WTC11 (cell line): Measurements from ENCODE around the gene UGT1A7. TPM values are rescaled to one million over a fixed set of nuclear protein-coding genes. Genes with fewer than 3 reads are reported as not detected.

Experiments used
- ATAC-seq: fragments of 200-7000 bp; cut with Tn5 transposase; 2 replicates; pipeline ENCODE4 v1.10.0; 2021; ENCODE audit warnings: mild to moderate bottlenecking, moderate library complexity
- CTCF ChIA-PET: fragments of 300-600 bp; sonication (Branson Sonifier 250); formaldehyde crosslinking; loops from one replicate; lab custom pipeline; 2021; ENCODE audit warnings: antibody characterized with exemption; lab: Charles Lee
- POLR2A ChIA-PET: fragments of 350-600 bp; sonication (Branson Sonifier 250); formaldehyde crosslinking; loops from one replicate; lab custom pipeline; 2021; ENCODE audit warnings: antibody characterized with exemption; lab: Charles Lee
- DNase-seq: peaks from one replicate; pipeline ENCODE4 v3.0.0; 2021; ENCODE audit warnings: low spot score
- H3K27ac Mint-ChIP-seq: 2 replicates; pipeline ENCODE4 v1.8.0; 2021; ENCODE audit warnings: mixed read lengths
- H3K27me3 Mint-ChIP-seq: 2 replicates; pipeline ENCODE4 v1.8.0; 2021; ENCODE audit warnings: low read depth, mild to moderate bottlenecking, moderate library complexity, mixed read lengths
- H3K36me3 Mint-ChIP-seq: 2 replicates; pipeline ENCODE4 v1.8.0; 2021; ENCODE audit warnings: mixed read lengths
- H3K4me1 Mint-ChIP-seq: 2 replicates; pipeline ENCODE4 v1.8.0; 2022; ENCODE audit warnings: mixed read lengths
- H3K4me3 Mint-ChIP-seq: 2 replicates; pipeline ENCODE4 v1.8.0; 2021; ENCODE audit warnings: mild to moderate bottlenecking, moderate library complexity, mixed read lengths
- H3K9me3 Mint-ChIP-seq: 2 replicates; pipeline ENCODE4 v1.8.0; 2021; ENCODE audit warnings: mixed read lengths
- ATF1 ChIP-seq: sonication (generic); formaldehyde crosslinking; IDR thresholded peaks from 2 replicates; pipeline ENCODE4 v1.8.1; 2023; ENCODE audit warnings: mild to moderate bottlenecking, moderate library complexity, missing genetic modification reagents
- CBFB ChIP-seq: sonication (generic); formaldehyde crosslinking; IDR thresholded peaks from 2 replicates; pipeline ENCODE4 v1.8.1; 2022; ENCODE audit warnings: mild to moderate bottlenecking, low read depth, missing genetic modification reagents
- E2F1 ChIP-seq: sonication (generic); formaldehyde crosslinking; IDR thresholded peaks from 2 replicates; pipeline ENCODE4 v1.8.0; 2022; ENCODE audit warnings: mild to moderate bottlenecking, missing genetic modification reagents
- E2F5 ChIP-seq: sonication (generic); formaldehyde crosslinking; IDR thresholded peaks from 2 replicates; pipeline ENCODE4 v1.8.1; 2022; ENCODE audit warnings: mild to moderate bottlenecking, moderate library complexity, missing genetic modification reagents
- ELF4 ChIP-seq: sonication (generic); formaldehyde crosslinking; IDR thresholded peaks from 2 replicates; pipeline ENCODE4 v1.8.1; 2022; ENCODE audit warnings: low read depth, mild to moderate bottlenecking, moderate library complexity, missing genetic modification reagents
- ESRRA ChIP-seq: sonication (generic); formaldehyde crosslinking; IDR thresholded peaks from 2 replicates; pipeline ENCODE4 v1.8.1; 2022; ENCODE audit warnings: mild to moderate bottlenecking, missing genetic modification reagents, borderline replicate concordance
- GABPB1 ChIP-seq: sonication (generic); formaldehyde crosslinking; IDR thresholded peaks from 2 replicates; pipeline ENCODE4 v1.8.1; 2023; ENCODE audit warnings: mild to moderate bottlenecking, missing genetic modification reagents
- GTF2I ChIP-seq: fragments of 250-450 bp; sonication (Bioruptor Pico); conservative IDR thresholded peaks from 2 replicates; pipeline ENCODE4 v1.4.0; 2021; ENCODE audit warnings: mild to moderate bottlenecking
- HMGXB4 ChIP-seq: sonication (generic); formaldehyde crosslinking; IDR thresholded peaks from 2 replicates; pipeline ENCODE4 v1.8.1; 2023; ENCODE audit warnings: mild to moderate bottlenecking, moderate library complexity, missing genetic modification reagents
- KAT7 ChIP-seq: sonication (generic); formaldehyde crosslinking; IDR thresholded peaks from 2 replicates; pipeline ENCODE4 v1.8.1; 2023; ENCODE audit warnings: missing genetic modification reagents, mild to moderate bottlenecking, borderline replicate concordance
- PRRX2 ChIP-seq: fragments of 250-450 bp; sonication (Bioruptor Pico); IDR thresholded peaks from 2 replicates; pipeline ENCODE4 v1.8.0; 2021; ENCODE audit warnings: mild to moderate bottlenecking
- RELA ChIP-seq: sonication (generic); formaldehyde crosslinking; IDR thresholded peaks from 2 replicates; pipeline ENCODE4 v1.8.1; 2022; ENCODE audit warnings: missing genetic modification reagents, mild to moderate bottlenecking, borderline replicate concordance
- SMAD4 ChIP-seq: sonication (generic); formaldehyde crosslinking; IDR thresholded peaks from 2 replicates; pipeline ENCODE4 v1.8.0; 2022; ENCODE audit warnings: mild to moderate bottlenecking, missing genetic modification reagents
- TCF7 ChIP-seq: sonication (generic); formaldehyde crosslinking; IDR thresholded peaks from 2 replicates; pipeline ENCODE4 v1.8.0; 2022; ENCODE audit warnings: mild to moderate bottlenecking, low read depth, missing genetic modification reagents, moderate library complexity
- TEAD1 ChIP-seq: sonication (generic); formaldehyde crosslinking; IDR thresholded peaks from 2 replicates; pipeline ENCODE4 v1.8.0; 2022; ENCODE audit warnings: mild to moderate bottlenecking, missing genetic modification reagents
- USF2 ChIP-seq: sonication (generic); formaldehyde crosslinking; IDR thresholded peaks from 2 replicates; pipeline ENCODE4 v1.8.1; 2023; ENCODE audit warnings: mild to moderate bottlenecking, missing genetic modification reagents, moderate library complexity
- ZBTB21 ChIP-seq: sonication (generic); formaldehyde crosslinking; IDR thresholded peaks from 2 replicates; pipeline ENCODE4 v1.8.1; 2023; ENCODE audit warnings: mild to moderate bottlenecking, missing genetic modification reagents, borderline replicate concordance
- ZNF121 ChIP-seq: sonication (generic); formaldehyde crosslinking; IDR thresholded peaks from 2 replicates; pipeline ENCODE4 v1.8.0; 2023; ENCODE audit warnings: missing genetic modification reagents
- ZNF219 ChIP-seq: sonication (generic); formaldehyde crosslinking; IDR thresholded peaks from 2 replicates; pipeline ENCODE4 v1.8.0; 2023; ENCODE audit warnings: missing genetic modification reagents, mild to moderate bottlenecking, borderline replicate concordance
- ZNF281 ChIP-seq: sonication (generic); formaldehyde crosslinking; IDR thresholded peaks from 2 replicates; pipeline ENCODE4 v1.8.0; 2023; ENCODE audit warnings: mild to moderate bottlenecking, missing genetic modification reagents
- ZNF671 ChIP-seq: fragments of 250-450 bp; sonication (Bioruptor Pico); IDR thresholded peaks from 2 replicates; pipeline ENCODE4 v1.8.0; 2021; ENCODE audit warnings: mild to moderate bottlenecking
- total RNA-seq: library from RNA; stranded (reverse); gene quantifications from 3 replicates; pipeline ENCODE4 v1.2.3, GENCODE V29; 2021

The UGT1A7 gene
- total RNA-seq, 1 experiment from 2014 or later, result not detected

- no peaks in the 10 kb centered on the region; the same call in 1 of the 2 replicates for H3K27me3 Mint-ChIP-seq
- H3K27ac Mint-ChIP-seq, result no peak overlapping the region
- no peak for DNase-seq
- peaks cover 6% of the 10 kb centered on the region for H3K9me3 Mint-ChIP-seq
- H3K4me3 Mint-ChIP-seq, result no peak overlapping the region
- no peak for ATAC-seq
- ChIA-PET POLR2A (no interaction called here), CTCF (no interaction called here)
- no peaks in the 10 kb centered on the region for H3K36me3 Mint-ChIP-seq
- no peaks in the 10 kb centered on the region for H3K4me1 Mint-ChIP-seq
- TF ChIP-seq GTF2I (CRISPR knock-in tag) (no peak), ELF4 (no peak), ZNF219 (no peak), ESRRA (no peak), RELA (CRISPR knock-in tag) (no peak), PRRX2 (CRISPR knock-in tag) (no peak), E2F1 (CRISPR knock-in tag) (no peak), E2F5 (no peak), SMAD4 (CRISPR knock-in tag) (no peak), HMGXB4 (CRISPR knock-in tag) (no peak), ZBTB21 (CRISPR knock-in tag) (no peak), USF2 (no peak), TEAD1 (CRISPR knock-in tag) (no peak), GABPB1 (CRISPR knock-in tag) (no peak)
Measured at GRCh38 chr2:233798335-233799086, 116.8 kb downstream of the UGT1A7 start.

GRCh38 chr2:233799087-233799665 is 117.5 kb downstream of the UGT1A7 start:
- ChIA-PET CTCF (no interaction called here), POLR2A (no interaction called here)
- DNase-seq (no peak), ATAC-seq (no peak)
- Mint-ChIP-seq H3K27me3 (no peaks in the 10 kb centered on the region; the same call in 1 of the 2 replicates), H3K27ac (no peak overlapping the region), H3K36me3 (no peaks in the 10 kb centered on the region), H3K9me3 (peaks cover 11% of the 10 kb centered on the region), H3K4me1 (no peaks in the 10 kb centered on the region), H3K4me3 (no peak overlapping the region)
- TF ChIP-seq ZNF121 (CRISPR knock-in tag), result no peak
- TF ChIP-seq TCF7, result no peak
- no peak for TF ChIP-seq ZNF281 (CRISPR knock-in tag)
- no peak for TF ChIP-seq ATF1 (CRISPR knock-in tag)
- TF ChIP-seq ZNF671 (CRISPR knock-in tag), result no peak
- no peak for TF ChIP-seq CBFB (CRISPR knock-in tag)
- no peak for TF ChIP-seq HMGXB4 (CRISPR knock-in tag)
- TF ChIP-seq GTF2I (CRISPR knock-in tag), result no peak
- no peak for TF ChIP-seq KAT7 (CRISPR knock-in tag)
